Embryonic facial prominence (tissue), 1 donor: ENCODE results near the gene TPST1.
A peak's percentile ranks its signal among the peaks of the same experiment; 100 is the strongest.
"Not testable (repeated sequence)": the region's sequence is repeated elsewhere in the genome, so short reads cannot be mapped to it uniquely, and the experiment has no call there.

ENCODE experiments used
- DNase-seq: peaks from one replicate; pipeline ENCODE4 v3.0.0-alpha.2; 2016; ENCODE audit errors: extremely low spot score

Gene TPST1

GRCh38 chr7:66331883-66332282 is 126.7 kb downstream of the TPST1 start:
- no peak for DNase-seq

- no peak for DNase-seq
These were observed 128.3 kb downstream of the TPST1 start for GRCh38 chr7:66333443-66333842.

DNA sequence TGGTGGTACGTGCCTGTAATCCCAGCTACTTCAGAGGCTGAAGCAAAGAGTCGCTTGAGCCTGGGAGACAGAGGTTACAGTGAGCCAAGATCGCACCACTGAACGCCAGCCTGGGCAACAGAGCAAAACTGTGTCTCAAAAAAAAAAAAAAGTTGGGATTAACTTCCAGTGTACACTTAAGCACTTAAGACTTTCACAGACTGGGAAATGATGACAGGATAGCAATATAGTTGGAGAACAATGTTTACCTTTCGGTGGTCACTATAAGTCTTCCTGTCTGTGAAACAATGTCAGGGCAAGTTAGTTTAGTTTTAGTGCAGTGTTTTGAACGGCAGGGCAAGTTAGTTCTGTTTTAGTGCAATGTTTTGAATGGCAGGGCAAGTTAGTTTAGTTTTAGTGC is 130.2 kb downstream of the TPST1 start:
- no peak for DNase-seq

DNA sequence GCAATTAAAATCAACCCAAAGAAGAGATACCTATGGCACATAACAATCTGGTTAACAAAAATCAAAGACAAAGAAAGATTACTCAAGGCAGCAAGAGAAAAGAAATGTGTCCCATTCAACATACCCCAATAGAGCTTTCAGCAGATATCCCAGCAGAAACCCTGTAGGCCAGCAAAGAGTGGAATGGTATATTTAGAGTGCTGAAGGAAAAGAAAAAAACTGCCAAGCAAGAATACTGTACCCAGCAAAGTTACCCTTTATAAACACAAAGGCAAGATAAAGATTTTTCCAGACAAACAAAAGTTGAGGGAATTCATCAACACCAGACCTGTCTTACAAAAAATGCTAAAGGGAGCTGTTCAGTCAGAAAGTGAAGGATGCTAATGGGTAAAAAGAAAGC is 131.6 kb downstream of the TPST1 start:
- no peak for DNase-seq

DNA sequence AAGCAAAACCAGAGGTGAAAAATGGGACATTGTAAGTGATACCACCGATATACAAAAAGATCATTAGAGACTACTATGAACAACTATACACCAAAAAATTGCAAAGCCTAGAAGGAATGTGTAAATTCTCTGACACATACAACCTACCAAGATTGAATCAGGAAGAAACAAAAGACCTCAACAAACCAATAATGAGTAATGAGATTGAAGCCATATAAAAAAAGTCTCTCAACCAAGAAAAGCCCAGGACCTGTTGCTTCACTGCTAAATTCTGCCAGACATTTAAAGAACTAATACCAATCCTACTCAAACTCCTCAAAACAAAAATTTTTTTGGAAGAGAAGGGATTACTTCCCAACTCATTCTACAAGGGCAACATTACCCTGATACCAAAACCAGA is 134.0 kb downstream of the TPST1 start:
- DNase-seq: no peak

GRCh38 chr7:66344166-66344565 is 139.0 kb downstream of the TPST1 start:
- DNase-seq: no peak

- DNase-seq: no peak
These were observed 143.4 kb downstream of the TPST1 start for GRCh38 chr7:66348531-66348930.

- no peak for DNase-seq
These were observed 143.8 kb downstream of the TPST1 start for GRCh38 chr7:66348959-66349358.

GRCh38 chr7:66352071-66352470 is 146.9 kb downstream of the TPST1 start:
- DNase-seq: no peak

DNA sequence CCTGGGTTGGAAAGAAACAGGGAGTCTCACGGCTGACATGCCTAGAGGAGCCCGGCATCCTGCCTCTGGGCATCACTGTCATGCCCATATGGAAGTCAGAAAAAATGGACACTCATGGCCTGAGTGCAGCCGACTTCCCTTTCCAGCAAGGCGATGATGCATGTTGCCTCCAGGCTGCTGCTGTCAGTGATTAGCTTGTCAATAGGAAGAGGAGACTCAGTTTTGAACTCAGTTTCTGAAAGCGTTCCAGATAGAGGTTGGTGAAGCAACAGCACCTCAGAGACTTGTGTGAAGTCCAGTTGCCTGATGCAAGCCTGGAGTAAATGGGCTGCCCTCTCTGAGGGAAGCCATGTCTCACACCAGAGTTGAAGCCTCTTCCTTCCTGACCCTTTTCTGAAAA is 148.4 kb downstream of the TPST1 start:
- DNase-seq: no peak

DNA sequence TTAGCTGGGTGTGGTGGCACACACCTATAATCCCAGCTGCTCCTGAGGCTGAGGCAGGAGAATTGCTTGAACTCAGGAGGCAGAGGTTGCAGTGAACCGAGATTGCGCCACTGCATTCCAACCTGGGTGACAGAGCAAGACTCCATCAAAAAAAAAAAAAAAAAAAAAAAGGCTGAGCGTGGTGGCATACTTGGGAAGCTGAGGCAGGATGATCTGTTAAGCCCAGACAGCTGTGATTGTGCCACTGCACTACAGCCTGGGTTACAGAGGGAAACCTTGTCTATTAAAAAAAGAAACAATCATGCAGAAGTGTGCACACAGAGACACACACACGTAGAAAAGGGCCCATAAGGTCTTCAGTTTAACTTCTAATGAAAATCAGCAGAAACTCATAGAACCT is 150.6 kb downstream of the TPST1 start:
- DNase-seq: no peak

- DNase-seq: no peak
These were observed 151.2 kb downstream of the TPST1 start for GRCh38 chr7:66356277-66356721.

DNA sequence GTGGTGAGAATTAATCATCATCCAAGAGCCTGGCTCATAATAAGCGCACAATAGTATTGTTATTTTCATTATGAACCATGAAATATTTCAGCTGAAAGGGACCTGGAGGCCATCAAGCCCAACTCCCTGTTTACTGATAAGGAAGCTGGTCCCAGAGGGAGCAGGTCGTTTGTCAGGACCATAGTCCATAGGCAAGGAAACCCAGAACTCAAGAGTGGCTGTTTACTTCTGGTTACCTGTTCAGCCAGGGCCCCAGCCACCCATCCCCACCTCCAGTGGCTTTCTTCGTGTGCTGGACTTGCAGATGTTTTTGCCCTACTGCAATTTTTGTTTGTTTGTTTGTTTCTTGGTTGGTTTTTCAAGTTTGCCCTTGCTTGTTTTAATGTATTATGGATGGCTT is 152.0 kb downstream of the TPST1 start:
- no peak for DNase-seq

DNA sequence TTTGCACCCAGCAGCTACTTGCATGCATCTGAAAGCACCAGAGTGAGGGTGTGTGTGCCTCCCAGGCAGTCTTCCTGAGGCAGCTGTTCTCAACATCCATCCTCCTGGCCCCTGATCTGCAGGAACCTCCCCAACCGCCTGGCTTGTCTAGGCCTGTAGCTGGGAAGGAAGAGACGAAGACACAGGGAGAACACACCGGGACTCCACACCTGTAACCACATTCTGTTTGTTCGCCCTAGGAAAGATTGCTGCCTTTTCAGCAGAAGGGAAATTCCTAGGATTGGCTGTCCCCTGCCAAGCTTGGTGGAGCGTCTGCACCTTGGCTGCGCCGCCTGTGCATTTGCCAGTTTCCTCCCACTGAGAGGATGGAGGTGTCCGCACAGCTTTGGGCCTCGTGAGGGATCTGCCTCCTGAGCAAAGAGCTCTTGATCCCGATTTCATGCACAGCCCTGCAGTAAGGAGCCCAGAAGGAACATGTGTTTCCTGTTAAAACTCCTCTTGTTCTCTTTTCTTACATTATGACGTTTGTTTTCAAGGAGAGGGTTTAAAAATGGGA is 154.6 kb downstream of the TPST1 start:
- peak; percentile 28 for DNase-seq

GRCh38 chr7:66362136-66362535 is 157.0 kb downstream of the TPST1 start:
- no peak for DNase-seq

GRCh38 chr7:66363635-66364034 is 158.5 kb downstream of the TPST1 start:
- DNase-seq: no peak

DNA sequence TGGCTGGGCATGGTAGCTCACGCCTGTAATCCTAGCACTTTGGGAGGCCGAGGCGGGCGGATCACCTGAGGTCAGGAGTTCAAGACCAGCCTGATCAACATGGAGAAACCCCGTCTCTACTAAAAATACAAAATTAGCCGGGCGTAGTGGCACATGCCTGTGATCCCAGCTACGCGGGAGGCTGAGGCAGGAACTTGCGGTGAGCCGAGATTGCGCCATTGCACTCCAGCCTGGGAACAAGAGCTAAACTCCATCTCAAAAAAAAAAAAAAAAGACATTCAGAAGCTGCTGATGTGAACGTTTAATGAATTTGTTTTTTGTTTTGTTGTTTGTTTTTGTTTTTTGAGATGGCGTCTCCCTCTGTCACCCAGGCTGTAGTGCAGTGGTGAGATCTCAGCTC is 159.9 kb downstream of the TPST1 start:
- DNase-seq: not testable (repeated sequence)

DNA sequence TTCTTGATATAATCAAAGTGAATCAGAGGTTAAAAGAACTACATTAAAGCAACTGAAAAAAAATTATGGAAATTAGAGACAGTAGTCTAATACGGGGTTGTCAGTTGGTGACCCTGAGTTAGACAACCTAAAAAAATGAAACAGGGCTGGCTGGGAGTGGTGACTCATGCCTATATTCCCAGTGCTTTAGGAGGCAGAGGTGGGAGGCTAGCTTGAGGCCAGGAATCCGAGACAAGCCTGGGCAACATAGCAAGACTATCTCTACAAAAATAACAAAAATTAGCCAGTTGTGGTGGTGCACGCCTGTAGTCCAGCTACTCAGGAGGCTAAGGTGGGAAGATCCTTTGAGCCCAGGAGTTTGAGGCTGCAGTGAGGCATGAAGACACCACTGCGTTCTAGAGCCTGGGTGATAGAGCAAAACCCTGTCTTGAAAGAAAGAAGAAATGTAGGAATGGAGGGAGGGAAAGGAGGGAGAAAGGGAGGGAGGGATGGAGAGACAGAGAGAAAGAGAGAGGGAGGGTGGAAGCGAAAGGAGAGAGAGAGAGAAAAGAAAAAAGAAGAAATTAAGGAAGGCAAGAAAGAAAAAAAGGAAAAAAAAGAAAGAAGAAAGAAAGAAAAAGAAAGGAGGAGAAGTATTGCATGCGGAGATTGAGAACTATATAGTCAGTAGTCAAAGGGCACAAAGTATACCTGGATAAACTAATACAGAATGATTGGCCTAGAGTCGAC is 166.1 kb downstream of the TPST1 start:
- no peak for DNase-seq

GRCh38 chr7:66374141-66374840 is 169.2 kb downstream of the TPST1 start:
- not testable (repeated sequence) for DNase-seq

DNA sequence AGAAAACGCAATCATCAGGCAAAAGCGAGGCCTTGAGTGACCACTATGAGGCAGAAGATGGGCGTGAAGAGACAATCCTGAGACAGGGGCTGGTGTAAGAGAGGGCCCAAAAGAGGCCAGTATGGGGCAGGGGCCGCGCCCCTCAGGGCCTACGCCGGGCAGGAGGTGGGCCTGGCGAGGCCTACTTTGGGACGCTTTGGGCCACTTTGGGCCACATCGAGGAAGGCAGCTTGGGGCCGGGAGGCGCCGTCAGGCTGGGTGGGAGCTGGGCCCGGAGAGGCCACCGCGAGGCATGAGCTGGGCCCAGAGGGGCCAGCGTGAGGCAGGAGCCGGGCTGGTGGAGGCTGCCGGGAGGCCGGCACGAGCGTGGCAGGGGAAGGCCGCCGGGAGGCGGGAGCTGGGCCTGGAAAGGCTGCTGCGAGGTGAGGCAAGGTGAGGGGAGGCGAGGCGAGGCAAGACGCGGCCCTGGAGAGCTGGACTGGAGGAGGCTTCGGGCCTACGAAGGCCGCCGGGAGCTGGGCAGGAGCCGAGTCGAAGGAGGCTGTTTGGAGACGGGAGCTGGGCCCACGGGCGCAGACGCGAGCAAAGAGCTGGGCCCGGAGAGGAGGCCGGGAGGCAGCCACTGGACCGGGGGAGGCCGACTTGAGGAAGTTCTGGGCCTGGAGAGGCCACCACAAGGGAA is 171.3 kb downstream of the TPST1 start:
- DNase-seq: no peak

DNA sequence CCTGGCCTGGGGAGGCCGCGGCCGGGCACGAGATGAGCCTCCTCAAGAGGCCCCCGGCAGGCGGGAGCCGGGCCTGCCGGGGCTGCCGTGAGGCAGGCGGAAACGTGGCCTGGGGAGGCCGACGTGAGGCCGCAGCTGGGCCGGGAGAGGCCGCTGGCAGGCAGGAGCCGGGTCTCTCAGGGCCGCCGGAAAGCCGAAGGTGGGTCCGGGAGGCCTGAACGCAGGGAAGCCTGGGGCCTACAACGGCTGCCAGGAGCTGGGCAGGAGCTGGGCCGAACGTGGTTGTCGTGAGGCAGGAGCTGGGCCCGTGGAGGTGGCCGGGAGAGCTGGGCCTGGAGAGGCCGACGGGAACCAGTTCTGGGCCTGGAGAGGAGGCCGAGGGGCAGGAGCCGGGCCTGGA is 171.9 kb downstream of the TPST1 start:
- no peak for DNase-seq

DNA sequence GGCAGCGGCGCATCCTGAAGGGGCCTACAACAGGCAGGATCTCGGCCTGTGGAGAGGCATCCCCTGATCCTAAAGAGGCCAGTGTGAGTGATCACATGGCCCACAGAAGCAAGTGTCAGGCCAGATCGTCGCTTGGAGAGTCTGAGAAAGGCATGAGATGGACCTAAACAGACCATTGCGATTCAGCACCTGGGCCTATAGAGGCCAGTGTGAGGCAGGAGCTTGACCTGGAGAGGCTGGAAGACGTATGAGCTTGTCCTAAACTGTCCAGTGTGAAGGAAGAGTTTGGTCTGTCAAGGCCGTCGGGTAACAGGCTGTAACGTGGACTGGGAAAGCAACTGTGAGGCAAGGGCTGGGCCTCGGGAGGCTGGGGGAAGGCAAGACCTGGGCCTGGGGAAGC is 172.6 kb downstream of the TPST1 start:
- DNase-seq: no peak
